Lung (tissue), 12 donors: Measurements from ENCODE around the gene CKAP5. TPM values are rescaled to one million over a fixed set of nuclear protein-coding genes. Genes with fewer than 3 reads are reported as not detected.

ENCODE experiments used
- ATAC-seq: fragments of 200-7000 bp; cut with Tn5 transposase; one replicate; pipeline ENCODE4 v1.9.1; 2020; ENCODE audit warnings: moderate number of reproducible peaks; ENCODE audit not compliant: insufficient read depth, low FRiP score
- DNase-seq, 3 donors: peaks; one replicate each; pipeline ENCODE4 v3.0.0-alpha.2; 2013 to 2017
- H3K27ac ChIP-seq, 2 donors: one replicate each; pipeline ENCODE4 v1.5.1; 2013; ENCODE audit warnings: mild to moderate bottlenecking in 2 of 2, moderate library complexity in 2 of 2, control low read depth in 1 of 2, inconsistent platforms in 1 of 2, low read depth in 1 of 2, low read length in 1 of 2
- H3K27me3 ChIP-seq, 3 donors: one replicate each; pipeline ENCODE4 v1.5.1; 2013; ENCODE audit warnings: low read length in 2 of 3; ENCODE audit not compliant: control insufficient read depth in 3 of 3, insufficient read depth in 3 of 3
- H3K36me3 ChIP-seq, 4 donors: one replicate each; pipeline ENCODE4 v1.5.1; 2013; ENCODE audit warnings: low read length in 4 of 4, mild to moderate bottlenecking in 1 of 4, moderate library complexity in 1 of 4; ENCODE audit not compliant: control insufficient read depth in 4 of 4, insufficient read depth in 4 of 4
- H3K4me1 ChIP-seq, 5 donors: one replicate each; pipeline ENCODE4 v1.5.1; 2013; ENCODE audit warnings: low read length in 5 of 5, mild to moderate bottlenecking in 2 of 5, moderate library complexity in 1 of 5; ENCODE audit not compliant: control insufficient read depth in 5 of 5, insufficient read depth in 5 of 5
- H3K4me3 ChIP-seq: one replicate; pipeline ENCODE4 v1.5.1; 2013; ENCODE audit warnings: mild to moderate bottlenecking, control low read depth, moderate library complexity
- H3K9ac ChIP-seq, 2 donors: one replicate each; pipeline ENCODE4 v1.5.1; 2013; ENCODE audit warnings: low read length in 2 of 2, control low read depth in 1 of 2; ENCODE audit not compliant: insufficient read depth in 1 of 2
- H3K9me3 ChIP-seq, 4 donors: one replicate each; pipeline ENCODE4 v1.5.1; 2013; ENCODE audit warnings: low read length in 3 of 4, mild to moderate bottlenecking in 1 of 4, moderate library complexity in 1 of 4; ENCODE audit not compliant: control insufficient read depth in 4 of 4, insufficient read depth in 3 of 4
- WGBS, 2 donors: extraction: QIAGEN DNeasy Blood & Tissue Kit; methylation state at CpG; one replicate each; pipeline ENCODE4 v1.1.7; 2013; 5-methylcytosine and 5-hydroxymethylcytosine counted together
- polyA plus RNA-seq, 2 donors: library from polyadenylated mRNA; stranded (reverse); fragments of 200-250 nt; gene quantifications; one replicate each; pipeline ENCODE4 v1.2.1, GENCODE V29; 2013
- total RNA-seq, 2 donors: library from RNA; depleted of rRNA in 1 of 2; stranded (reverse); fragments of >200 nt in 1 of 2; gene quantifications; one replicate each; pipeline ENCODE4 v1.2.1, GENCODE V29; 2014 to 2021
- TF ChIP-seq, protein P1 (sequence below): IDR thresholded peaks from 2 replicates; pipeline ENCODE4 v1.5.1; 2012; ENCODE audit warnings: mild to moderate bottlenecking; ENCODE audit errors: control extremely low read depth, extremely low read depth
- donor health status: control.
- donor health status: control.
- donor health status: Bipolar disorder and iron deficiency.
- donor health status: healthy.
- donor health status: DM: yes; HTN: yes; CAD: no.

The CKAP5 gene
- total and polyA plus RNA-seq, 4 donors = 5.7 to 76.7 (median 32.2) TPM

DNA sequence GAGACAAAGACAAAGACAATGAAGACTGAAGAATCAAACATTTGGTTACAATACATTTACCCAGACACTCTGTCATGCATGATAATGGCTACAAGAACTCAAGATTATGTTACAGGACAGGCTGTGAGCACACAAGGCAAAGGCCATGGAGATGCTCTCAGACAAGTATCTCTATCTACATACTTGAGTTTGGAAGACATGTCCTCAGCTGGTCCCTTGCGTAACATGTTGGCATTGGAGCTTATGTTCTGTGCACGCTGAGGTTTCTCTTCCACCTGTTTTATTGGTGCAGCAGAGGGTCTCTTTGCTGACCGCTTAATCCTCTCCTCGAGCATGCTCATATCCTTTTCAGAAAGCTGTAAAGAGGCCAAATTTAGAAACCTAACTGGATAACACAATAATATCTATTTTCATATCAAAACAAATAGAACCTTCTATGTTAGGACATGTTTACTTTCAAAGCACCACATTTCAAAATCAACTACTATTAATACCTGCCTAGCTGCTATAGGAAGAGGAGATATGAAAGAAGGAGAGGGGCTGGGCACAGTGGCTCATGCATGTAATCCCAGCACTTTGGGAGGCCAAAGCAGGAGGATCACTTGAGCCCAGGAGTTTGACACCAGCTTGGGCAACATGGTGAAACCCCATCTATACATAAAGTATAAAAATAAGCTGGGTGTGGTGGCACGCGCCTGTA lies 85.5 kb downstream of the CKAP5 start:
- Histone ChIP-seq H3K9me3 (no peaks in the 10 kb centered on the region), H3K4me1 (no peaks in the 10 kb centered on the region), H3K27ac (no peak overlapping the region), H3K36me3 (peaks cover 21 to 56% (median 42%) of the 10 kb centered on the region in 4 donors), H3K9ac (no peak overlapping the region), H3K27me3 (no peaks in the 10 kb centered on the region), H3K4me3 (no peak overlapping the region)
- 96 to 98% methylated on average over 6 of the region's 6 CpGs for WGBS, 2 donors
- DNase-seq = no peak
- no peak for ATAC-seq
- TF ChIP-seq, protein P1, sequence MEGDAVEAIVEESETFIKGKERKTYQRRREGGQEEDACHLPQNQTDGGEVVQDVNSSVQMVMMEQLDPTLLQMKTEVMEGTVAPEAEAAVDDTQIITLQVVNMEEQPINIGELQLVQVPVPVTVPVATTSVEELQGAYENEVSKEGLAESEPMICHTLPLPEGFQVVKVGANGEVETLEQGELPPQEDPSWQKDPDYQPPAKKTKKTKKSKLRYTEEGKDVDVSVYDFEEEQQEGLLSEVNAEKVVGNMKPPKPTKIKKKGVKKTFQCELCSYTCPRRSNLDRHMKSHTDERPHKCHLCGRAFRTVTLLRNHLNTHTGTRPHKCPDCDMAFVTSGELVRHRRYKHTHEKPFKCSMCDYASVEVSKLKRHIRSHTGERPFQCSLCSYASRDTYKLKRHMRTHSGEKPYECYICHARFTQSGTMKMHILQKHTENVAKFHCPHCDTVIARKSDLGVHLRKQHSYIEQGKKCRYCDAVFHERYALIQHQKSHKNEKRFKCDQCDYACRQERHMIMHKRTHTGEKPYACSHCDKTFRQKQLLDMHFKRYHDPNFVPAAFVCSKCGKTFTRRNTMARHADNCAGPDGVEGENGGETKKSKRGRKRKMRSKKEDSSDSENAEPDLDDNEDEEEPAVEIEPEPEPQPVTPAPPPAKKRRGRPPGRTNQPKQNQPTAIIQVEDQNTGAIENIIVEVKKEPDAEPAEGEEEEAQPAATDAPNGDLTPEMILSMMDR = no peak

DNA sequence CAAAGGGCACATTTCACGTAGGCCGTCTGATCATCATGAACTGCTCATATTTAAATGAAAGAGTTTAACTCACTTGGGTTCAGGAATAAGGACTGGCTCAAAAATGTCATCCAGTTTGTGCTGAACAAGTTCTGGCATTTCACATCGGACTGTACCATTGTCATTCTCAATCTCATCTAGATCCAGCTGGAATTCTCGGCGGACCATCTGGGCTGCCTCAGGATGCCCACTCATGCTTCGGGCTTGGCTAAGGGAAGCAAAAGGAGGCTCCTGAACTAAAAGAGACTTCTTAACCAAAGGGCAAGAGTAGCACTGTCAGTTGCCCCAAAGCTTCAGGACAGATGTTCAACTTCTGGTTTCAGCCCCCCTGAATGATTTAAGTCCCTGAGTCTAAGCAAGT lies 86.9 kb downstream of the CKAP5 start:
- Histone ChIP-seq H3K9ac (no peak overlapping the region), H3K27me3 (no peaks in the 10 kb centered on the region), H3K36me3 (peaks cover 28 to 64% (median 45%) of the 10 kb centered on the region in 4 donors), H3K4me1 (no peaks in the 10 kb centered on the region), H3K4me3 (no peak overlapping the region), H3K9me3 (no peaks in the 10 kb centered on the region), H3K27ac (no peak overlapping the region)
- TF ChIP-seq, protein P1 = no peak
- DNase-seq (no peak), ATAC-seq (no peak)
- 97 to 98% methylated on average over 6 of the region's 6 CpGs for WGBS, 2 donors

DNA sequence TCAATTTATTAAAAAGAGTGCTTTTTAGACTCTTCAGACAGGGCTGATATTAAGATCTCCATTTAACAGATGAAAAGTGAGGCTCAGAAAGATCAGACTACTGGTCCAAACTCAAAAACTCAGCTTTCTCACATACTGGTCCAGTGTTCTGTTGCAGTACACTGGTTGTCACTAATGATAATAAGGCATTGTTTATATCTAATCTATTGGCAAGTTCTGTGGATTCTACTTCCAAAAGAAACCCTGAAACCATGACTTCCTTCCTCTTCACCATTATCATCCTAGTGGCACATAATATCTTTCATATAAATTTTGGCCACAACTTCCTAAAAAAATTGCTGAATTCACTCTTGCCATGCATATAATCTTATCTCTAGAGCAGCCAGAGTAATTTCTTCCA lies 90.1 kb downstream of the CKAP5 start:
- H3K27ac ChIP-seq = no peak overlapping the region
- no peaks in the 10 kb centered on the region for H3K27me3 ChIP-seq
- no peak for ATAC-seq
- no peak for DNase-seq
- no peak overlapping the region for H3K9ac ChIP-seq
- H3K4me3 ChIP-seq = no peak overlapping the region
- TF ChIP-seq, protein P1 = no peak
- H3K4me1 ChIP-seq = no peaks in the 10 kb centered on the region
- peaks cover 32 to 59% (median 50%) of the 10 kb centered on the region in 4 donors for H3K36me3 ChIP-seq
- H3K9me3 ChIP-seq = no peaks in the 10 kb centered on the region

DNA sequence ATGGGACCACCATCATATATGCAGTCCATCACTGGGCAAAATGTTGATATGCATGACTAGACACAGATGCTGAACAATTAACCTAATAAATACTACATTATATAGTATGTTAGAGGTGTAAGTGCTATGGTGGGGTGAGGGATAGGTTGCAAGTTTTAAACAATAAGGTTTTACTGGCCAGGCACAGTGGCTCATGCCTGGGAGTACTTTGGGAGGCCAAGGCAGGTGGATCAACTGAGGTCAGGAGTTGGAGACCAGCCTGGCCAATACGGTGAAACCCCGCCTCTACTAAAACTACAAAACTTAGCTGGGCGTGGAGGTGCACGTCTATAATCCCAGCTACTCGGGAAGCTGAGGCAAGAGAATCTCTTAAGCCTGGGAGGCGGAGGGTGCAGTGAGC lies 98.9 kb downstream of the CKAP5 start:
- no peak for DNase-seq
- 91 to 96% methylated on average over 6 of the region's 6 CpGs for WGBS, 2 donors

More for the DNA sequence above, 98.9 kb downstream of the CKAP5 start:
- Histone ChIP-seq H3K27ac (no peak overlapping the region), H3K9ac (no peak overlapping the region), H3K27me3 (no peaks in the 10 kb centered on the region), H3K9me3 (no peaks in the 10 kb centered on the region), H3K4me3 (no peak overlapping the region), H3K4me1 (no peaks in the 10 kb centered on the region), H3K36me3 (peaks cover 43 to 64% (median 59%) of the 10 kb centered on the region in 4 donors)
- no peak for ATAC-seq
- TF ChIP-seq, protein P1 = no peak
